ENCODE measurements around the gene SLC25A20.
"Not testable (repeated sequence)": the region's sequence is repeated elsewhere in the genome, so short reads cannot be mapped to it uniquely, and the experiment has no call there.

Gene SLC25A20

GRCh38 chr3:48898383-48899234 lies at the start of gene SLC25A20:
Gene SLC25A20, minus strand, starts transcription at chr3:48898882. Its CDS starts 88 bp downstream, at chr3:48898794.
- peak; percentile 98 to 99 for ATAC-seq

- no peak for ATAC-seq
These were observed 47.3 kb upstream of the SLC25A20 start for GRCh38 chr3:48945891-48946549.

- no peak for ATAC-seq
These were observed 46.8 kb upstream of the SLC25A20 start for GRCh38 chr3:48945432-48945831.

GRCh38 chr3:48938689-48939088 lies 40.0 kb upstream of the SLC25A20 start:
- no peak for ATAC-seq

GRCh38 chr3:48938156-48938555 lies 39.5 kb upstream of the SLC25A20 start:
- no peak for ATAC-seq

GRCh38 chr3:48935530-48935929 lies 36.8 kb upstream of the SLC25A20 start:
- ATAC-seq: no peak

- no peak for ATAC-seq
These were observed 35.8 kb upstream of the SLC25A20 start for GRCh38 chr3:48934333-48934991.

- no peak for ATAC-seq
These were observed 33.4 kb upstream of the SLC25A20 start for GRCh38 chr3:48931944-48932580.

- ATAC-seq: no peak
These were observed 31.9 kb upstream of the SLC25A20 start for GRCh38 chr3:48930590-48930989.

- ATAC-seq: no peak
These were observed 30.8 kb upstream of the SLC25A20 start for GRCh38 chr3:48929358-48930035.

GRCh38 chr3:48928679-48929078 lies 30.0 kb upstream of the SLC25A20 start:
- peak in 1 of 2 donors; percentile 37 for ATAC-seq

- ATAC-seq: peak; percentile 74 to 86
These were observed 29.2 kb upstream of the SLC25A20 start for GRCh38 chr3:48927928-48928327.

- ATAC-seq: peak in 1 of 2 donors; percentile 29
These were observed 28.0 kb upstream of the SLC25A20 start for GRCh38 chr3:48926425-48927392.

GRCh38 chr3:48919215-48920138 lies 20.8 kb upstream of the SLC25A20 start:
- peak; percentile 43 to 45 for ATAC-seq

- peak; percentile 80 to 86 for ATAC-seq
These were observed 19.9 kb upstream of the SLC25A20 start, which contains the start of gene ARIH2 for GRCh38 chr3:48918388-48919214. Gene ARIH2, plus strand, starts transcription at chr3:48918842. Its CDS starts 8,717 bp downstream, at chr3:48927559.

GRCh38 chr3:48915296-48915695 lies 16.6 kb upstream of the SLC25A20 start:
- ATAC-seq: no peak

GRCh38 chr3:48907026-48907425 lies 8.3 kb upstream of the SLC25A20 start:
- not testable (repeated sequence) for ATAC-seq

GRCh38 chr3:48899273-48899672 lies 591 bp upstream of the SLC25A20 start:
- no peak for ATAC-seq
